Lower leg skin (tissue), 4 donors: ENCODE data around the gene IP6K3. TPM values are rescaled to one million over a fixed set of nuclear protein-coding genes. Genes with fewer than 3 reads are reported as not detected.

Source experiments
- DNase-seq, 2 donors: peaks; one replicate each; pipeline ENCODE4 v3.0.0-alpha.2; 2019; ENCODE audit warnings: low spot score in 2 of 2
- H3K4me3 ChIP-seq: fragments of 200-600 bp; sonication (generic); 2 replicates; pipeline ENCODE4 v1.5.1; 2017; ENCODE audit warnings: mild to moderate bottlenecking, low read depth; ENCODE audit not compliant: poor library complexity, severe bottlenecking
- CTCF ChIP-seq, 3 donors: fragments of 450-650 bp; IDR thresholded peaks; one replicate each; pipeline ENCODE4 v1.5.1; 2016; ENCODE audit warnings: antibody characterized with exemption in 3 of 3, mild to moderate bottlenecking in 3 of 3, moderate library complexity in 2 of 3
- POLR2A ChIP-seq, 2 donors: fragments of 450-650 bp; IDR thresholded peaks; one replicate each; pipeline ENCODE4 v1.6.1; 2016 to 2017; ENCODE audit warnings: antibody characterized with exemption in 2 of 2, mild to moderate bottlenecking in 1 of 2, moderate library complexity in 1 of 2
- WGBS, 2 donors: methylation state at CpG; one replicate each; pipeline ENCODE4 v1.1.5; 2018; 5-methylcytosine and 5-hydroxymethylcytosine counted together
- intact Hi-C: fragments of 100-400 bp; cut with DNase I; formaldehyde crosslinking; loops from one replicate; pipeline ENCODE4 v1.15.0; 2023; ENCODE audit warnings: low total_unique reads
- total RNA-seq, 4 donors: library from RNA; depleted of rRNA; stranded (reverse); fragments of >200 nt; gene quantifications; one replicate each; pipeline ENCODE4 v1.1.0, GENCODE V29; 2016

IP6K3 gene
- total RNA-seq, 4 donors from 2014 or later: 0.45 TPM; not detected in 3

GRCh38 chr6:33718713-33719112 lies 28.0 kb downstream of the IP6K3 start:
- WGBS, 2 donors: 86 to 98% methylated on average over 2 of the region's 2 CpGs
- H3K4me3 ChIP-seq: no peak overlapping the region
- no peak for DNase-seq
- no peak for TF ChIP-seq POLR2A (IDR thresholded peaks at IDR 0.05)
- TF ChIP-seq CTCF (IDR thresholded peaks at IDR 0.05): no peak
- intact Hi-C loops: no loop called here

DNA sequence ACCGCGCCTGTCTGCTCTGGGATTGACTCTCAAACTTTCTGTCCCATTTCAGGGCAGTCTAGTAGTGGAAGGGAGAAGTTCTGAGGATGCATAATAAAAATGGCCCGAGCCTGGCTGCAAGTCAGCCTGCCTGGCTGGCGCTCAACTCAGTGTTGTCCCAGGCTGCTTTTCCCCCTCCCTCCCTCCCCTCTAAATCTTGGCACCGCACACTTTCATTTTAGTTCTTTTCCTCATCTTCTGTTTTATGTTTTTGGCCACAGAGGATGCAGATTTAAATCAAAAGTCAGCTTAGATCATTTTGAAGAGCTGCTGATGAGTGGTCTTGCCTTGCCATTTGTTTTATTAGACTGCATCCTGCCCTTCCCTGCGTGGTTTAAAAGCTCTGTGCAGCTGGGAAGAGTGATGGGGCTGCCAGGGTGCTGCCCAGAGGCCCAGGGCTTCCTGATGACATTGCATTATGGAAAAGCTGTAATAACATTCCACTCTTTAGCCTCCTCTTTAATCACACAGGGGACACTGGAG lies 28.7 kb downstream of the IP6K3 start:
- 38 to 42% methylated on average over 6 of the region's 6 CpGs for WGBS, 2 donors
- DNase-seq: no peak
- intact Hi-C loops: no loop called here
- no peak overlapping the region for H3K4me3 ChIP-seq
- no peak for TF ChIP-seq POLR2A (IDR thresholded peaks at IDR 0.05)
- TF ChIP-seq CTCF (IDR thresholded peaks at IDR 0.05): no peak

- 81 to 83% methylated on average over 8 of the region's 8 CpGs for WGBS, 2 donors
- no peak for DNase-seq
- H3K4me3 ChIP-seq: no peak overlapping the region
- TF ChIP-seq POLR2A (IDR thresholded peaks at IDR 0.05) (no peak), CTCF (IDR thresholded peaks at IDR 0.05) (no peak)
- intact Hi-C loops: no loop called here
Observed at GRCh38 chr6:33716890-33717632, 29.6 kb downstream of the IP6K3 start.

DNA sequence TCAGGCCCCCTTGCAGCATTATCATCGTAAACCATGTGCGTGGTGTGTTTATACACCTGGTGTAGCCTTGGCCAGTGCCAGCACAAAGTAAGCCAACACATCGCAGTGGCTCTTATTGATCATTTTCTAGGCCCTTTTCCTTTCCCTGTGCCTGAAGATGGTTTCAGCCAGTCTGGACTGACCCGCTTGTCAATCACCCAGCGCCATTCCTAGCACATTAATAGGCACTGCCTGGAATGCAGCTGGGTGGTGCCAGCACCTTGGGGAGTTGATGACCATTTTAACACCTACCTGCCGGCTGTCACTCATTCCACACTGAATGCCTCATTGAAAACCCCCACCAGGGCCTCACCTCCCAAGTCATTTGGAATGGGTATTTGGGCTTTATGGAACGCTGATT lies 30.3 kb downstream of the IP6K3 start:
- intact Hi-C loops: no loop called here
- DNase-seq: no peak
- TF ChIP-seq POLR2A (IDR thresholded peaks at IDR 0.05): no peak
- TF ChIP-seq CTCF (IDR thresholded peaks at IDR 0.05): no peak
- 79 to 89% methylated on average over 7 of the region's 7 CpGs for whole genome bisulfite sequencing, 2 donors
- H3K4me3 ChIP-seq: no peak overlapping the region

- intact Hi-C loops: no loop called here
- no peak for TF ChIP-seq POLR2A (IDR thresholded peaks at IDR 0.05)
- no peak for TF ChIP-seq CTCF (IDR thresholded peaks at IDR 0.05)
- WGBS, 2 donors: 83 to 87% methylated on average over 7 of the region's 7 CpGs
- no peak for DNase-seq
- no peak overlapping the region for H3K4me3 ChIP-seq
Observed at GRCh38 chr6:33714385-33715040, 32.2 kb downstream of the IP6K3 start.
